ENCODE data around the gene MEOX1.

Gene MEOX1

DNA sequence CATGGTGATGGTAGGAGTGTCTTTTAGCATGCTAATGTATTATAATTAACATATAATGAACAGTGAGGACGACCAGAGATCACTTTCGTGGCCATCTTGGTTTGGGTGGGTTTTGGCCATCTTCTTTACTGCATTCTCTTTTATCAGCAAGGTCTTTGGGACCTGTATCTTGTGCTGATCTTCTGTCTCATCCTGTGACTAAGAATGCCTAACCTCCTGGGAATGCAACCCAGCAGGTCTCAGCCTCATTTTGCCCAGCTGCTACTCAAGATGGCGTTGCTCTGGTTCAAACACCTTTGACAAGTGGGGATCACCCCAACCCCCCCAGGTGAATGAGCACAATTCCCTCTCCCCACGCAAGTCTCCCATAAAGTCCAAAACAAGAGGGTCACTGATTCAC is 66.3 kb downstream of the MEOX1 start:
- no peaks in the 10 kb centered on the region for H3F3A ChIP-seq (ENCODE audit: insufficient read depth, low read length)
- H3K27me3 ChIP-seq (replicated peaks; ENCODE audit: insufficient read depth, low read length) = peaks cover 78% of the 10 kb centered on the region
- no peaks in the 10 kb centered on the region for H3K9me2 ChIP-seq (replicated peaks; ENCODE audit: insufficient read depth, low read length)
- TF ChIP-seq EZH2phosphoT487 (IDR thresholded peaks at IDR 0.05; ENCODE audit: low read length) (no peak), EZH2 (optimal IDR thresholded peaks at IDR 0.05; ENCODE audit: low read depth, low read length) (no peak)
- TF ChIP-seq, protein P1, sequence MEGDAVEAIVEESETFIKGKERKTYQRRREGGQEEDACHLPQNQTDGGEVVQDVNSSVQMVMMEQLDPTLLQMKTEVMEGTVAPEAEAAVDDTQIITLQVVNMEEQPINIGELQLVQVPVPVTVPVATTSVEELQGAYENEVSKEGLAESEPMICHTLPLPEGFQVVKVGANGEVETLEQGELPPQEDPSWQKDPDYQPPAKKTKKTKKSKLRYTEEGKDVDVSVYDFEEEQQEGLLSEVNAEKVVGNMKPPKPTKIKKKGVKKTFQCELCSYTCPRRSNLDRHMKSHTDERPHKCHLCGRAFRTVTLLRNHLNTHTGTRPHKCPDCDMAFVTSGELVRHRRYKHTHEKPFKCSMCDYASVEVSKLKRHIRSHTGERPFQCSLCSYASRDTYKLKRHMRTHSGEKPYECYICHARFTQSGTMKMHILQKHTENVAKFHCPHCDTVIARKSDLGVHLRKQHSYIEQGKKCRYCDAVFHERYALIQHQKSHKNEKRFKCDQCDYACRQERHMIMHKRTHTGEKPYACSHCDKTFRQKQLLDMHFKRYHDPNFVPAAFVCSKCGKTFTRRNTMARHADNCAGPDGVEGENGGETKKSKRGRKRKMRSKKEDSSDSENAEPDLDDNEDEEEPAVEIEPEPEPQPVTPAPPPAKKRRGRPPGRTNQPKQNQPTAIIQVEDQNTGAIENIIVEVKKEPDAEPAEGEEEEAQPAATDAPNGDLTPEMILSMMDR (IDR thresholded peaks at IDR 0.05; ENCODE audit: low read length) = no peak
- H3K9me3 ChIP-seq (replicated peaks; ENCODE audit: insufficient read depth, low read length) = no peaks in the 10 kb centered on the region
- no peak for DNase-seq
- no peaks in the 10 kb centered on the region for H3K4me1 ChIP-seq (ENCODE audit: low read length)
- no peaks in the 10 kb centered on the region for H3K36me3 ChIP-seq (replicated peaks; ENCODE audit: insufficient read depth, low read length)
- H4K20me1 ChIP-seq (ENCODE audit: insufficient read depth, low read length) = no peaks in the 10 kb centered on the region
- H3K4me3 ChIP-seq (ENCODE audit: low read length) = no peak overlapping the region
- no peak overlapping the region for H3K4me2 ChIP-seq (ENCODE audit: low read depth, low read length)
- no peak overlapping the region for H3K9ac ChIP-seq (ENCODE audit: low read length)
- H3K79me2 ChIP-seq (ENCODE audit: low read length) = no peaks in the 10 kb centered on the region
- no peak overlapping the region for H3K27ac ChIP-seq (ENCODE audit: low read length)
- no peak overlapping the region for H2AFZ ChIP-seq (ENCODE audit: low read length)

DNA sequence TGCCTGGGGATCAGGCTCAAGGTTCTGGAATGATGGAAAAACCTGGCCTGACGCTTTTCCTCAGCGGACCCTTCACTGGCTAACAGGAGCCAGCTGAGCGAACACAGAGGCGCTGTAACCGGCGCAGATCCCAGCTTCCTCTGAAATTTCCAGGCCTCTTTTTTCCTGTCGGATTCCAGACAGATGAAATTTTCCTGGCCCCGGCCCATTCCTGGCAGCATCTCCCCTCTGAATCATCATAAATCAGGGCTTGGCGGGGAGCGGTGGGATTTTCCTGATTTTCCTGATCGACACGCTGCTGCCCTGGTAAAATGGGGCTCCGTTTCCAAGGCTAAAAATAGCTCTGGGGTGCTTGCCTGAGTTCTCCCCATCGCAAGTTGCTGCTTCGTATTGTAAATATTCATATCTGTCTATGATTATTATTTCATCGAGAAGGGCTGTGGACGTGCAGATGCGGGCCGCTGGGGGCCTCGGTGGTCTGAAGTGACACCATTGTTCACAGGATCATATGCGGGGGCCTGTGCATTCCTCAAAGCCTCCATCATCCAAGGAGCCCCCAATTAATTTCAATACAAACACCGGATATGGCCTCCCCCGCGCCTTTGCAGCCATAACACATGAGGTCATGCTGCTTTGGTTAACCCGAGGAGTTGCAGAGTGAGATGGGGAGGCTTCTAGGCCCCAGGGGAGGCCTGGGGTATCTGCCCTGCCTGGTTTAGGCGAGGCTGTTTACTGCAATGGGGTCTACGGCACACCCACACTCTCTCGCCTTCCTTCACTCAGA is 69.8 kb downstream of the MEOX1 start:
- no peaks in the 10 kb centered on the region for H3K4me1 ChIP-seq (ENCODE audit: low read length)
- TF ChIP-seq, protein P1 (IDR thresholded peaks at IDR 0.05; ENCODE audit: low read length) = no peak
- TF ChIP-seq EZH2 (optimal IDR thresholded peaks at IDR 0.05; ENCODE audit: low read depth, low read length) = no peak
- TF ChIP-seq EZH2phosphoT487 (IDR thresholded peaks at IDR 0.05; ENCODE audit: low read length) = no peak
- H3K79me2 ChIP-seq (ENCODE audit: low read length) = no peaks in the 10 kb centered on the region
- H4K20me1 ChIP-seq (ENCODE audit: insufficient read depth, low read length) = no peaks in the 10 kb centered on the region
- DNase-seq = no peak
- no peak overlapping the region for H2AFZ ChIP-seq (ENCODE audit: low read length)
- H3K36me3 ChIP-seq (replicated peaks; ENCODE audit: insufficient read depth, low read length) = no peaks in the 10 kb centered on the region
- H3K27ac ChIP-seq (ENCODE audit: low read length) = no peak overlapping the region
- no peak overlapping the region for H3K4me3 ChIP-seq (ENCODE audit: low read length)
- no peak overlapping the region for H3K9ac ChIP-seq (ENCODE audit: low read length)
- no peaks in the 10 kb centered on the region for H3F3A ChIP-seq (ENCODE audit: insufficient read depth, low read length)
- H3K4me2 ChIP-seq (ENCODE audit: low read depth, low read length) = no peak overlapping the region
- peaks cover 68% of the 10 kb centered on the region for H3K27me3 ChIP-seq (replicated peaks; ENCODE audit: insufficient read depth, low read length)
- no peaks in the 10 kb centered on the region for H3K9me3 ChIP-seq (replicated peaks; ENCODE audit: insufficient read depth, low read length)
- H3K9me2 ChIP-seq (replicated peaks; ENCODE audit: insufficient read depth, low read length) = no peaks in the 10 kb centered on the region

DNA sequence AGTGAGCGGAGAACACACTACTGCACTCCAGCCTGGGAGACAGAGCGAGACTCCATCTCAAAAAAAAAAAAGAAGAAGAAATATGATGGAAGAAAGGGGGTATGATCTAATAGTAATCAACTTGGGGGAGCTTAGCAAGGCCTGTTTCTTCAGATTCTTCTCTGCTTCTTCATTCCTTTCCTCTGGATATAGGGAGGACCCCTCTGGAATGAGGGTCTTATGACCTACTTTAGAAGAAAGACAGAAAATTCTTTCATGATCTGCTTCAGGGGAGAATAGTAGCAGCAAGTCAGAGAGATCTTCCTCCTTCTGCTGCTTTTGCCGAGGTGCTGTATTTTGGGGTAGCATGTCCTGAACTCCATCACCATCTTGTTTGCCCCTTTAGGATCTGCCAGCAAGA is 70.7 kb downstream of the MEOX1 start:
- DNase-seq = no peak
- Histone ChIP-seq H3K27me3 (replicated peaks; ENCODE audit: insufficient read depth, low read length) (peaks cover 58% of the 10 kb centered on the region), H3K36me3 (replicated peaks; ENCODE audit: insufficient read depth, low read length) (no peaks in the 10 kb centered on the region), H3K27ac (ENCODE audit: low read length) (no peak overlapping the region), H3K4me2 (ENCODE audit: low read depth, low read length) (no peak overlapping the region), H3K9me2 (replicated peaks; ENCODE audit: insufficient read depth, low read length) (no peaks in the 10 kb centered on the region), H4K20me1 (ENCODE audit: insufficient read depth, low read length) (no peaks in the 10 kb centered on the region), H3K79me2 (ENCODE audit: low read length) (no peaks in the 10 kb centered on the region), H3K9me3 (replicated peaks; ENCODE audit: insufficient read depth, low read length) (no peaks in the 10 kb centered on the region), H3K4me3 (ENCODE audit: low read length) (no peak overlapping the region), H3K4me1 (ENCODE audit: low read length) (no peaks in the 10 kb centered on the region), H2AFZ (ENCODE audit: low read length) (no peak overlapping the region), H3F3A (ENCODE audit: insufficient read depth, low read length) (no peaks in the 10 kb centered on the region), H3K9ac (ENCODE audit: low read length) (no peak overlapping the region)
- TF ChIP-seq EZH2 (optimal IDR thresholded peaks at IDR 0.05; ENCODE audit: low read depth, low read length) (no peak), EZH2phosphoT487 (IDR thresholded peaks at IDR 0.05; ENCODE audit: low read length) (no peak)
- TF ChIP-seq, protein P1 (IDR thresholded peaks at IDR 0.05; ENCODE audit: low read length) = no peak
